Suprapubic skin (tissue), 4 donors: ENCODE measurements around the gene WHAMM. TPM values are rescaled to one million over a fixed set of nuclear protein-coding genes. Genes with fewer than 3 reads are reported as not detected.
A peak's percentile ranks its signal among the peaks of the same experiment; 100 is the strongest.

Experiments used
- DNase-seq, 2 donors: peaks; one replicate each; pipeline ENCODE4 v3.0.0-alpha.2; 2019; ENCODE audit warnings: low spot score in 2 of 2
- H3K27ac ChIP-seq: fragments of 200-600 bp; sonication (generic); one replicate; pipeline ENCODE4 v1.5.1; 2019
- H3K27me3 ChIP-seq: fragments of 200-600 bp; sonication (generic); one replicate; pipeline ENCODE4 v1.5.1; 2019
- H3K36me3 ChIP-seq: fragments of 200-600 bp; sonication (generic); one replicate; pipeline ENCODE4 v1.5.1; 2019
- H3K4me1 ChIP-seq: fragments of 200-600 bp; sonication (generic); one replicate; pipeline ENCODE4 v1.5.1; 2019
- H3K4me3 ChIP-seq: fragments of 200-600 bp; sonication (generic); one replicate; pipeline ENCODE4 v1.5.1; 2019; ENCODE audit warnings: mild to moderate bottlenecking
- H3K9me3 ChIP-seq: fragments of 200-600 bp; sonication (generic); one replicate; pipeline ENCODE4 v1.5.1; 2019
- EP300 ChIP-seq: sonication (generic); formaldehyde crosslinking; IDR thresholded peaks from one replicate; pipeline ENCODE4 v1.6.1; 2017; ENCODE audit warnings: antibody characterized with exemption
- POLR2A ChIP-seq, 2 donors: fragments of 450-650 bp; IDR thresholded peaks; one replicate each; pipeline ENCODE4 v1.6.1; 2017; ENCODE audit warnings: antibody characterized with exemption in 2 of 2, mild to moderate bottlenecking in 2 of 2, moderate library complexity in 2 of 2
- POLR2AphosphoS5 ChIP-seq, 3 donors: sonication (generic); formaldehyde crosslinking; IDR thresholded peaks; one replicate each; pipeline ENCODE4 v1.6.1; 2017; ENCODE audit warnings: antibody characterized with exemption in 3 of 3
- WGBS: methylation state at CpG from one replicate; pipeline ENCODE4 v1.1.5; 2018; 5-methylcytosine and 5-hydroxymethylcytosine counted together
- total RNA-seq, 4 donors: library from RNA; depleted of rRNA; stranded (reverse); fragments of >200 nt; gene quantifications; one replicate each; pipeline ENCODE4 v1.1.0, GENCODE V29; 2016
- TF ChIP-seq, protein P1 (sequence below), 2 donors: fragments of 200-600 bp in 1 of 2; fragments of 450-650 bp in 1 of 2; sonication (generic) in 1 of 2; IDR thresholded peaks; one replicate each; pipeline ENCODE4 v1.5.1; 2016 to 2019; ENCODE audit warnings: antibody characterized with exemption in 2 of 2, mild to moderate bottlenecking in 1 of 2, moderate library complexity in 1 of 2

Gene WHAMM
- total RNA-seq, 4 donors from 2014 or later: 8.1 to 15.9 (median 10.4) TPM

DNA sequence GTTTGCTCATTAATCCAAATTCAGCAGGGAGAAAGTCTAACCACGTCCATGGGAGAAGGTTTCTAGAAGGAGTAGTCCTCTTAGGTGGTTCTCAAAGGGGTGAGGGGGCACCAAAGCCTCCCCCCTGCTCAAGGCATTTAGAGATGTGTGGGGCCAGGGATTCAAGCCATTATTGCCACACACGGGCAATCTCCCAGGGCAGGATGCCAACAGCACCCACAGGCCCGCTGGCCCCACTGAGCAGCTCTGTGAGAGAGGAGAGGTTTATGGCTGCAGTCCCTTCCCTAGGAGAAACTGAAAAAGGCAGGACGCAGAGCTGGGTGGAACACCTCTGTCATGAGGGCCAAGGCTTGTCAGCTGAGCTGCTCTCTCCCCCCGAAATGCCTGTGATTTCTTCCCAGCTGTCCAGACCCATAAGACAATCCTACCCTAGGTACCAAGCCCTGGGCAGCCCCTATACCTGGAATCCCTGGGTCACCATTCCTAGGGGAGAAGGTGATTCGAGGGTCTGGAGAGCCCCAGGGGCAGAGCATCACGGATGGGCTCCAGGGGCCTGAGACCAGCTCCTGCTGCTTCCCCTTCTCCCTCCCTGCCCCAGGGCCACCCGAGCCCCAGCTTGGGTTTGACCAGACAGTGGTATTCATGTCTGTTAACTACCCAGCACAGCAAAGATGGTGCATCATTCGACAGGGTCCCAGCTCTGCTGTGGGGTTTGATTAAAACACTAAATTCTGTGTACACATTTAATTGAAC, 39.0 kb downstream of the WHAMM start:
- no peak for TF ChIP-seq POLR2A (IDR thresholded peaks at IDR 0.05)
- TF ChIP-seq POLR2AphosphoS5 (IDR thresholded peaks at IDR 0.05): no peak
- TF ChIP-seq, protein P1, sequence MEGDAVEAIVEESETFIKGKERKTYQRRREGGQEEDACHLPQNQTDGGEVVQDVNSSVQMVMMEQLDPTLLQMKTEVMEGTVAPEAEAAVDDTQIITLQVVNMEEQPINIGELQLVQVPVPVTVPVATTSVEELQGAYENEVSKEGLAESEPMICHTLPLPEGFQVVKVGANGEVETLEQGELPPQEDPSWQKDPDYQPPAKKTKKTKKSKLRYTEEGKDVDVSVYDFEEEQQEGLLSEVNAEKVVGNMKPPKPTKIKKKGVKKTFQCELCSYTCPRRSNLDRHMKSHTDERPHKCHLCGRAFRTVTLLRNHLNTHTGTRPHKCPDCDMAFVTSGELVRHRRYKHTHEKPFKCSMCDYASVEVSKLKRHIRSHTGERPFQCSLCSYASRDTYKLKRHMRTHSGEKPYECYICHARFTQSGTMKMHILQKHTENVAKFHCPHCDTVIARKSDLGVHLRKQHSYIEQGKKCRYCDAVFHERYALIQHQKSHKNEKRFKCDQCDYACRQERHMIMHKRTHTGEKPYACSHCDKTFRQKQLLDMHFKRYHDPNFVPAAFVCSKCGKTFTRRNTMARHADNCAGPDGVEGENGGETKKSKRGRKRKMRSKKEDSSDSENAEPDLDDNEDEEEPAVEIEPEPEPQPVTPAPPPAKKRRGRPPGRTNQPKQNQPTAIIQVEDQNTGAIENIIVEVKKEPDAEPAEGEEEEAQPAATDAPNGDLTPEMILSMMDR (IDR thresholded peaks at IDR 0.05): no peak
- TF ChIP-seq EP300: no peak
- Histone ChIP-seq H3K27ac (peak overlapping the region; percentile 17), H3K36me3 (no peaks in the 10 kb centered on the region), H3K9me3 (no peaks in the 10 kb centered on the region), H3K4me1 (peaks cover 20% of the 10 kb centered on the region), H3K4me3 (no peak overlapping the region), H3K27me3 (no peaks in the 10 kb centered on the region)
- WGBS: 76% methylated on average over 5 of the region's 9 CpGs
- no peak for DNase-seq

- no peak overlapping the region for H3K4me3 ChIP-seq
- TF ChIP-seq, protein P1 (IDR thresholded peaks at IDR 0.05): peak; percentile 54 to 64
- TF ChIP-seq EP300: no peak
- no peaks in the 10 kb centered on the region for H3K36me3 ChIP-seq
- peaks cover 15% of the 10 kb centered on the region for H3K4me1 ChIP-seq
- no peaks in the 10 kb centered on the region for H3K27me3 ChIP-seq
- H3K27ac ChIP-seq: peak overlapping the region; percentile 43
- H3K9me3 ChIP-seq: no peaks in the 10 kb centered on the region
- peak in 1 of 2 donors; percentile 82 for DNase-seq
- WGBS: 21% methylated on average over 22 of the region's 23 CpGs
These were observed 40.4 kb downstream of the WHAMM start for GRCh38 chr15:82849556-82850512.

DNA sequence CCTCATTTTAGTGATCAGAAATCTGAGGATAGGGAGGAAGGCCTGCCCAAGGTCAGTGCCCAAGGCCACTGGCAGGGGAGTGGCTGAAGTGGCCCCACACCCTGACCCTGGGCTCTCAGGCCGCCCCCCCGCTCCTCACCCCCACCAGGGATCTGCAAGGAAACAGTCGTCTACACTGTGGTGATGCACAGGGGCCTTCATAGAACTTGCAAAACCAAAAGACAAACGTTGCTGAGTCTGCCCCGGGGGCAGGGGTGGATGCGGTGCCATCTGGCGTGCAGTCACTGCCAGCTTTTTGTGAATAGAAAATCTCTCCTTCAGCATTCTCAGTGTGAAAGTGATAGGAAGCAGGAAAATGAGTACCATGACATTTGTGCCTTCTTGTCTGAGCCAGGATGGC, 41.3 kb downstream of the WHAMM start:
- peak in 1 of 2 donors; percentile 55 for DNase-seq

GRCh38 chr15:82851306-82851850, 42.0 kb downstream of the WHAMM start:
- peak in 1 of 2 donors; percentile 40 for DNase-seq
- H3K27ac ChIP-seq: no peak overlapping the region

More for the DNA sequence above, 41.3 kb downstream of the WHAMM start:
- Histone ChIP-seq H3K4me3 (no peak overlapping the region), H3K27me3 (no peaks in the 10 kb centered on the region), H3K27ac (peak overlapping the region; percentile 43), H3K4me1 (peaks cover 15% of the 10 kb centered on the region), H3K9me3 (no peaks in the 10 kb centered on the region), H3K36me3 (no peaks in the 10 kb centered on the region)
- TF ChIP-seq, protein P1 (IDR thresholded peaks at IDR 0.05): no peak
- TF ChIP-seq POLR2AphosphoS5 (IDR thresholded peaks at IDR 0.05): no peak
- no peak for TF ChIP-seq POLR2A (IDR thresholded peaks at IDR 0.05)
- WGBS: 39% methylated on average over 5 of the region's 7 CpGs

More at GRCh38 chr15:82851306-82851850, 42.0 kb downstream of the WHAMM start:
- Histone ChIP-seq H3K4me3 (no peak overlapping the region), H3K4me1 (peaks cover 15% of the 10 kb centered on the region), H3K9me3 (no peaks in the 10 kb centered on the region), H3K27me3 (no peaks in the 10 kb centered on the region), H3K36me3 (no peaks in the 10 kb centered on the region)
- TF ChIP-seq POLR2AphosphoS5 (IDR thresholded peaks at IDR 0.05) (no peak), EP300 (no peak), POLR2A (IDR thresholded peaks at IDR 0.05) (no peak)
- TF ChIP-seq, protein P1 (IDR thresholded peaks at IDR 0.05): no peak
- 89% methylated on average over 14 of the region's 14 CpGs for WGBS
